H9 (cell line): ENCODE measurements around the gene MIS18BP1. TPM values are rescaled to one million over a fixed set of nuclear protein-coding genes. Genes with fewer than 3 reads are reported as not detected.

ENCODE experiments used
- DNase-seq: peaks from one replicate; pipeline ENCODE4 v3.0.0-alpha.2; 2017
- H2AFZ ChIP-seq: one replicate; pipeline ENCODE4 v1.6.1; 2013; ENCODE audit warnings: mild to moderate bottlenecking, low read length, control low read depth, moderate library complexity
- H2AK5ac ChIP-seq: 2 replicates; pipeline ENCODE4 v1.6.1; 2013; ENCODE audit warnings: low read length, control low read depth, mixed read lengths; ENCODE audit not compliant: insufficient read length
- H2BK120ac ChIP-seq: one replicate; pipeline ENCODE4 v1.6.1; 2013; ENCODE audit warnings: low read depth, mild to moderate bottlenecking, low read length, control low read depth, inconsistent platforms; ENCODE audit not compliant: poor library complexity, severe bottlenecking
- H2BK12ac ChIP-seq: 2 replicates; pipeline ENCODE4 v1.6.1; 2013; ENCODE audit warnings: low read length, control low read depth, mixed read lengths, low read depth; ENCODE audit not compliant: insufficient read length
- H2BK15ac ChIP-seq: 2 replicates; pipeline ENCODE4 v1.6.1; 2013; ENCODE audit warnings: low read depth, low read length, control low read depth
- H2BK20ac ChIP-seq: one replicate; pipeline ENCODE4 v1.6.1; 2013; ENCODE audit warnings: low read depth, mild to moderate bottlenecking, low read length, control low read depth, inconsistent platforms; ENCODE audit not compliant: poor library complexity, severe bottlenecking
- H2BK5ac ChIP-seq: 2 replicates; pipeline ENCODE4 v1.6.1; 2013; ENCODE audit warnings: low read length, control low read depth, mixed read lengths; ENCODE audit not compliant: insufficient read length
- H3K14ac ChIP-seq: 2 replicates; pipeline ENCODE4 v1.6.1; 2013; ENCODE audit warnings: low read length, control low read depth; ENCODE audit not compliant: insufficient read depth
- H3K18ac ChIP-seq: 2 replicates; pipeline ENCODE4 v1.6.1; 2013; ENCODE audit warnings: low read depth, mild to moderate bottlenecking, mixed read lengths, low read length, control low read depth; ENCODE audit not compliant: insufficient read length
- H3K23ac ChIP-seq: 2 replicates; pipeline ENCODE4 v1.6.1; 2013; ENCODE audit warnings: low read length, control low read depth, mixed read lengths, low read depth; ENCODE audit not compliant: insufficient read length
- H3K23me2 ChIP-seq: 2 replicates; pipeline ENCODE4 v1.6.1; 2013; ENCODE audit warnings: low read depth, mild to moderate bottlenecking, mixed read lengths, low read length, control low read depth; ENCODE audit not compliant: insufficient read length, poor library complexity, severe bottlenecking
- H3K27ac ChIP-seq: 2 replicates; pipeline ENCODE4 v1.5.1; 2013; ENCODE audit warnings: low read length, control low read depth, mixed read lengths, low read depth; ENCODE audit not compliant: insufficient read length
- H3K27me3 ChIP-seq: 2 replicates; pipeline ENCODE4 v1.6.1; 2013; ENCODE audit warnings: low read length, control low read depth, inconsistent platforms; ENCODE audit not compliant: insufficient read depth
- H3K4ac ChIP-seq: 2 replicates; pipeline ENCODE4 v1.6.1; 2013; ENCODE audit warnings: low read depth, mild to moderate bottlenecking, control low read depth, inconsistent platforms, low read length, moderate library complexity
- H3K4me1 ChIP-seq: 2 replicates; pipeline ENCODE4 v1.6.1; 2013; ENCODE audit warnings: low read length, control low read depth, inconsistent platforms; ENCODE audit not compliant: insufficient read depth
- H3K4me2 ChIP-seq: 2 replicates; pipeline ENCODE4 v1.6.1; 2013; ENCODE audit warnings: low read length, control low read depth, mixed read lengths; ENCODE audit not compliant: insufficient read length, insufficient read depth
- H3K56ac ChIP-seq: 2 replicates; pipeline ENCODE4 v1.6.1; 2013; ENCODE audit warnings: low read depth, mild to moderate bottlenecking, mixed read lengths, low read length, control low read depth; ENCODE audit not compliant: insufficient read length
- H3K79me1 ChIP-seq: 2 replicates; pipeline ENCODE4 v1.6.1; 2013; ENCODE audit warnings: low read depth, mild to moderate bottlenecking, moderate library complexity, low read length, control low read depth, inconsistent platforms; ENCODE audit not compliant: insufficient read depth, poor library complexity, severe bottlenecking
- H3K79me2 ChIP-seq: 2 replicates; pipeline ENCODE4 v1.6.1; 2013; ENCODE audit warnings: low read length, control low read depth, inconsistent platforms; ENCODE audit not compliant: insufficient read depth
- H3K9ac ChIP-seq: 2 replicates; pipeline ENCODE4 v1.6.1; 2013; ENCODE audit warnings: low read length, control low read depth, mixed read lengths; ENCODE audit not compliant: insufficient read length; ENCODE audit errors: extremely low read depth
- H3K9me3 ChIP-seq: one replicate; pipeline ENCODE4 v1.6.1; 2013; ENCODE audit warnings: low read depth, low read length, inconsistent platforms; ENCODE audit not compliant: control insufficient read depth
- H3T11ph ChIP-seq: one replicate; pipeline ENCODE4 v1.6.1; 2013; ENCODE audit warnings: mild to moderate bottlenecking, low read length, control low read depth, inconsistent platforms
- H4K20me1 ChIP-seq: one replicate; pipeline ENCODE4 v1.6.1; 2013; ENCODE audit not compliant: control insufficient read depth, insufficient read length, insufficient read depth
- H4K5ac ChIP-seq: 2 replicates; pipeline ENCODE4 v1.6.1; 2013; ENCODE audit warnings: low read depth, mild to moderate bottlenecking, mixed read lengths, low read length, control low read depth; ENCODE audit not compliant: insufficient read length
- H4K8ac ChIP-seq: replicated peaks from 2 replicates; pipeline ENCODE4 v1.6.1; 2013; ENCODE audit warnings: low read length, control low read depth, mixed read lengths, low read depth; ENCODE audit not compliant: insufficient read length
- H4K91ac ChIP-seq: 2 replicates; pipeline ENCODE4 v1.6.1; 2013; ENCODE audit warnings: low read depth, mild to moderate bottlenecking, moderate library complexity, mixed read lengths, low read length, control low read depth; ENCODE audit not compliant: insufficient read length
- H3K27ac Mint-ChIP-seq, 3 experiments: 2 replicates in 2 of 3; 3 replicates in 1 of 3; pipeline ENCODE4 v1.8.0; 2020 to 2021; ENCODE audit warnings: mixed read lengths in 3 of 3, mild to moderate bottlenecking in 1 of 3, moderate library complexity in 1 of 3
- H3K27me3 Mint-ChIP-seq: 2 replicates; pipeline ENCODE4 v1.8.0; 2021; ENCODE audit warnings: low read depth, mild to moderate bottlenecking, moderate library complexity, mixed read lengths
- H3K36me3 Mint-ChIP-seq, 3 experiments: 2 replicates in 2 of 3; 3 replicates in 1 of 3; pipeline ENCODE4 v1.8.0; 2020 to 2021; ENCODE audit warnings: low read depth in 3 of 3, mixed read lengths in 3 of 3; ENCODE audit not compliant: insufficient read depth in 1 of 3
- H3K4me1 Mint-ChIP-seq, 2 experiments: 2 replicates each; pipeline ENCODE4 v1.8.0; 2020; ENCODE audit warnings: mixed read lengths in 2 of 2
- H3K4me3 Mint-ChIP-seq, 2 experiments: 2 replicates in 1 of 2; 3 replicates in 1 of 2; pipeline ENCODE4 v1.8.0; 2020 to 2021; ENCODE audit warnings: mild to moderate bottlenecking in 2 of 2, mixed read lengths in 2 of 2, moderate library complexity in 1 of 2
- H3K9me3 Mint-ChIP-seq, 2 experiments: 2 replicates in 1 of 2; 3 replicates in 1 of 2; pipeline ENCODE4 v1.8.0; 2020; ENCODE audit warnings: mild to moderate bottlenecking in 2 of 2, mixed read lengths in 2 of 2, moderate library complexity in 1 of 2
- CTCF ChIP-seq: fragments of 200-600 bp; sonication (generic); conservative IDR thresholded peaks from 3 replicates; pipeline ENCODE4 v1.8.0; 2021; ENCODE audit warnings: antibody characterized with exemption, mild to moderate bottlenecking
- total RNA-seq: library from RNA; stranded (reverse); gene quantifications from 2 replicates; pipeline ENCODE4 v1.2.1, GENCODE V29; 2021

The MIS18BP1 gene
- total RNA-seq, 1 experiment from 2014 or later: 60.6 TPM

GRCh38 chr14:45290547-45290946 lies 37.5 kb upstream of the MIS18BP1 start:
- H3K27ac ChIP-seq: no peak overlapping the region
- Mint-ChIP-seq H3K4me1 (peaks cover 22 to 24% of the 10 kb centered on the region in 2 experiments), H3K9me3 (peaks cover 0 to 4% of the 10 kb centered on the region in 2 experiments; a peak in 2 of 5 replicates), H3K36me3 (no peaks in the 10 kb centered on the region), H3K27me3 (peaks cover 56% of the 10 kb centered on the region), H3K4me3 (no peak overlapping the region), H3K27ac (no peak overlapping the region)
- H3K23ac ChIP-seq: no peak overlapping the region
- H3K9ac ChIP-seq: no peak overlapping the region
- no peak overlapping the region for H3K18ac ChIP-seq
- no peaks in the 10 kb centered on the region for H3K23me2 ChIP-seq
- no peaks in the 10 kb centered on the region for H3K79me1 ChIP-seq
- no peaks in the 10 kb centered on the region for H3K79me2 ChIP-seq
- no peak overlapping the region for H3K4ac ChIP-seq
- DNase-seq: no peak
- no peak overlapping the region for H2BK20ac ChIP-seq
- no peak overlapping the region for H3T11ph ChIP-seq
- no peak overlapping the region for H3K4me2 ChIP-seq
- H2AFZ ChIP-seq: no peak overlapping the region
- H3K9me3 ChIP-seq: no peaks in the 10 kb centered on the region
- no peak overlapping the region for H3K14ac ChIP-seq
- H2BK15ac ChIP-seq: no peak overlapping the region
- peaks cover 5% of the 10 kb centered on the region; the same call in 1 of the 2 replicates for H3K27me3 ChIP-seq
- H3K4me1 ChIP-seq: no peaks in the 10 kb centered on the region; the same call in 1 of the 2 replicates
- no peak overlapping the region for H4K8ac ChIP-seq
- H4K91ac ChIP-seq: no peak overlapping the region
- no peak for TF ChIP-seq CTCF
- H2BK12ac ChIP-seq: no peak overlapping the region
- H2BK5ac ChIP-seq: no peak overlapping the region
- no peak overlapping the region for H3K56ac ChIP-seq
- no peak overlapping the region for H4K5ac ChIP-seq
- no peaks in the 10 kb centered on the region for H4K20me1 ChIP-seq
- H2AK5ac ChIP-seq: no peak overlapping the region
- no peak overlapping the region for H2BK120ac ChIP-seq
